Endothelial cell (in vitro differentiated cells): Measurements from ENCODE around the gene ADM5. TPM values are rescaled to one million over a fixed set of nuclear protein-coding genes. Genes with fewer than 3 reads are reported as not detected.
A peak's percentile ranks its signal among the peaks of the same experiment; 100 is the strongest.

ENCODE experiments used
- DNase-seq: peaks from one replicate; pipeline ENCODE4 v3.0.0; 2021; ENCODE audit warnings: low spot score
- H3K27ac Mint-ChIP-seq: one replicate; pipeline ENCODE4 v1.8.0; 2021; ENCODE audit warnings: mixed read lengths, inconsistent platforms; ENCODE audit not compliant: unreplicated experiment
- H3K27me3 Mint-ChIP-seq: one replicate; pipeline ENCODE4 v1.8.0; 2021; ENCODE audit warnings: mild to moderate bottlenecking, moderate library complexity, mixed read lengths, inconsistent platforms; ENCODE audit not compliant: unreplicated experiment
- H3K36me3 Mint-ChIP-seq: one replicate; pipeline ENCODE4 v1.8.0; 2021; ENCODE audit warnings: mild to moderate bottlenecking, low read depth, mixed read lengths, inconsistent platforms; ENCODE audit not compliant: unreplicated experiment
- H3K4me1 Mint-ChIP-seq: one replicate; pipeline ENCODE4 v1.8.0; 2021; ENCODE audit warnings: mild to moderate bottlenecking, mixed read lengths, inconsistent platforms; ENCODE audit not compliant: unreplicated experiment
- H3K4me3 Mint-ChIP-seq: one replicate; pipeline ENCODE4 v1.8.0; 2021; ENCODE audit warnings: mild to moderate bottlenecking, mixed read lengths, inconsistent platforms; ENCODE audit not compliant: unreplicated experiment
- H3K9me3 Mint-ChIP-seq: one replicate; pipeline ENCODE4 v1.8.0; 2021; ENCODE audit warnings: mixed read lengths, inconsistent platforms; ENCODE audit not compliant: unreplicated experiment
- total RNA-seq: library from RNA; stranded (reverse); fragmentation: NEBNext Ultra II Directional; extraction: Animal tissue kit (Norgen Biotek cat#: 25700); gene quantifications from one replicate; pipeline ENCODE4 v1.2.1, GENCODE V29; 2021; ENCODE audit not compliant: unreplicated experiment
- TF ChIP-seq, protein P1 (sequence below): fragments of 200-600 bp; sonication (generic); IDR thresholded peaks from one replicate; pipeline ENCODE4 v1.5.0; 2021; ENCODE audit warnings: antibody characterized with exemption; ENCODE audit not compliant: unreplicated experiment

ADM5 gene
- total RNA-seq, 1 donor from 2014 or later, result 5.3 TPM

GRCh38 chr19:49677231-49677900 lies 12.0 kb upstream of the ADM5 start, which contains the start of gene PRMT1:
Gene PRMT1 (plus strand): TSS chr19:49677271. CDS start chr19:49677281, 10 bp downstream.
- TF ChIP-seq, protein P1, sequence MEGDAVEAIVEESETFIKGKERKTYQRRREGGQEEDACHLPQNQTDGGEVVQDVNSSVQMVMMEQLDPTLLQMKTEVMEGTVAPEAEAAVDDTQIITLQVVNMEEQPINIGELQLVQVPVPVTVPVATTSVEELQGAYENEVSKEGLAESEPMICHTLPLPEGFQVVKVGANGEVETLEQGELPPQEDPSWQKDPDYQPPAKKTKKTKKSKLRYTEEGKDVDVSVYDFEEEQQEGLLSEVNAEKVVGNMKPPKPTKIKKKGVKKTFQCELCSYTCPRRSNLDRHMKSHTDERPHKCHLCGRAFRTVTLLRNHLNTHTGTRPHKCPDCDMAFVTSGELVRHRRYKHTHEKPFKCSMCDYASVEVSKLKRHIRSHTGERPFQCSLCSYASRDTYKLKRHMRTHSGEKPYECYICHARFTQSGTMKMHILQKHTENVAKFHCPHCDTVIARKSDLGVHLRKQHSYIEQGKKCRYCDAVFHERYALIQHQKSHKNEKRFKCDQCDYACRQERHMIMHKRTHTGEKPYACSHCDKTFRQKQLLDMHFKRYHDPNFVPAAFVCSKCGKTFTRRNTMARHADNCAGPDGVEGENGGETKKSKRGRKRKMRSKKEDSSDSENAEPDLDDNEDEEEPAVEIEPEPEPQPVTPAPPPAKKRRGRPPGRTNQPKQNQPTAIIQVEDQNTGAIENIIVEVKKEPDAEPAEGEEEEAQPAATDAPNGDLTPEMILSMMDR, result no peak
- peak; percentile 65 for DNase-seq
- Mint-ChIP-seq H3K9me3 (no peaks in the 10 kb centered on the region), H3K4me1 (peaks cover 25% of the 10 kb centered on the region), H3K36me3 (peaks cover 15% of the 10 kb centered on the region), H3K4me3 (peak within 1 kb of the TSS; percentile 98), H3K27me3 (peaks cover 4% of the 10 kb centered on the region), H3K27ac (peak within 1 kb of the TSS; percentile 99)

GRCh38 chr19:49677901-49678674 lies 11.3 kb upstream of the ADM5 start:
- Mint-ChIP-seq H3K4me1 (peaks cover 25% of the 10 kb centered on the region), H3K9me3 (no peaks in the 10 kb centered on the region), H3K27ac (peak overlapping the region; percentile 57), H3K27me3 (peaks cover 4% of the 10 kb centered on the region), H3K4me3 (peak overlapping the region; percentile 91), H3K36me3 (peaks cover 17% of the 10 kb centered on the region)
- TF ChIP-seq, protein P1, result peak; percentile 73
- peak; percentile 93 for DNase-seq

DNA sequence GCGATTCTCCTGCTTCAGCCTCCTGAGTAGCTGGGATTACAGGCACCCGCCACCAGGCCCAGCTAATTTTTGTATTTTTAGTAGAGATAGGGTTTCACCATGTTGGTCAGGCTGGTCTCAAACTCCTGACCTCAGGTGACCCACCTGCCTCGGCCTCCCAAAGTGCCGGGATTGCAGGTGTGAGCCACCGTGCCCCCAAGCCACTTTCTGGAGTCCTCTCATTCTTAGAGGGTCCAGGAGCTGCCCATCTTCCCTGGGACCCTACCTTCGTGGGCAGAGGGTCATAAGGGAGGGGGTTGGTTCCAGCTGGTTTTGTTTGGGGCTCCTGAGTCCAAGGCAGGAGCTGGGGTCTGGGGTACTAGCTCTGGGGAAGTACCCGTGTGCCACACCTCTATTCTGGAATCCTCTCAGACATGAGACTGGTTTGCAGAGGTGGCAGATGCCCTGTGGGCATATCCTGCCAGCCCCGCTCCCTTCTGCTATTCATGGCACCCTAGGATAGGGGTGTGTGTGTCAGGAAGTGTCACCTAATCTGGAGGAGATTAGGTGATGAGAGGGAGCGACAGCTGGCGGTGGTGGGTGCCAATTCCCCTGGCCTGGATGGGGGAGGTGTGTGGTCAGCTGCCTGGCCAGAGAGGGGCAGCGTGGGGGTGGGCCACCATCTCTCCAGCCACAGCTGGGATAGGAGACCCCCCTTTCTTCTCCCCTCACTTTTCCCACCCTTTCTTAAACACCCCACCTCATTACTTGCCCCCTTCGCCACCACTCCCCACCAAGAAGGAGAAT lies 10.2 kb upstream of the ADM5 start:
- TF ChIP-seq, protein P1, result no peak
- Mint-ChIP-seq H3K4me1 (peaks cover 27% of the 10 kb centered on the region), H3K4me3 (no peak overlapping the region), H3K36me3 (peaks cover 25% of the 10 kb centered on the region), H3K27me3 (peaks cover 5% of the 10 kb centered on the region), H3K27ac (no peak overlapping the region), H3K9me3 (no peaks in the 10 kb centered on the region)
- no peak for DNase-seq

DNA sequence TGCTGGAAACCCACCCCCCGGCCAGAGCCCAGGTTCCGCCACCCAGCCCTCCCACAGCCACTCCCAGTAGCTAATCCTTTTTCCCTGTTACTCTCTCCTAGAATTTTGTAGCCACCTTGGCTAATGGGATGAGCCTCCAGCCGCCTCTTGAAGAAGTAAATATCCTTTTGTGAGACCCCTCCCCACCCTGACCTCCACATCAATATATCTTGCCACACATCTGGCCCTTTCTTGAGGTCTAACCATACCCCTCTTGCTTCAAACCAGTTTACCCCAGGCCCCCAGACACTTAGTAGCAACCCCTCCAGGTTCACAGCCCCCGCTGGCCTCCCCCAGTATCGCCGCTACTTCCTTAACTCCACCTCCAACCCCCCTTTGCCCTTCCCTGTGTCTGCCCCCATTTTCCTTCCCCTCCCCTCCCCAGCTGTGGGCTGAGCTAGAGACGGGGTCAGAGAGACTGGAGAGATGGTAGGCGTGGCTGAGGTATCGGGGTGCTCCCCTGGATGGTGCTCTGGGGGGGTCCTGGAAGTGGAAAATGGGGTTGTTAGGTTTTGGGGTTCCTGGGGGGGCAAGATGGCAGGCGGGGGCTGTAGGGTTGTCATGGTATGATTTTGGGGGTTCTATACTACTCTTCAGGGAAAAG lies 9.5 kb upstream of the ADM5 start:
- peaks cover 5% of the 10 kb centered on the region for H3K27me3 Mint-ChIP-seq
- peak overlapping the region; percentile 77 for H3K27ac Mint-ChIP-seq
- H3K4me1 Mint-ChIP-seq, result peaks cover 27% of the 10 kb centered on the region
- H3K9me3 Mint-ChIP-seq, result no peaks in the 10 kb centered on the region
- no peak for DNase-seq
- TF ChIP-seq, protein P1, result no peak
- peak overlapping the region; percentile 79 for H3K4me3 Mint-ChIP-seq
- peaks cover 25% of the 10 kb centered on the region for H3K36me3 Mint-ChIP-seq
